Fibroblast of lung (primary cell): Measurements from ENCODE around the gene MRPS6. TPM values are rescaled to one million over a fixed set of nuclear protein-coding genes. Genes with fewer than 3 reads are reported as not detected.

Experiments used
- DNase-seq, 2 donors: peaks; one replicate each; pipeline versions ENCODE4 v3.0.0 to v3.0.0-alpha.2; 2010; ENCODE audit warnings: low read depth in 2 of 2
- H2AFZ ChIP-seq: 2 replicates; pipeline ENCODE4 v1.5.1; 2012; ENCODE audit warnings: low read length, control low read depth, inconsistent platforms
- H3K27ac ChIP-seq: 2 replicates; pipeline ENCODE4 v1.5.1; 2011; ENCODE audit warnings: low read length, control low read depth; ENCODE audit not compliant: insufficient read depth
- H3K27me3 ChIP-seq: 2 replicates; pipeline ENCODE4 v1.5.1; 2011; ENCODE audit warnings: mild to moderate bottlenecking, low read length; ENCODE audit not compliant: control insufficient read depth, insufficient read depth
- H3K36me3 ChIP-seq: 2 replicates; pipeline ENCODE4 v1.5.1; 2011; ENCODE audit warnings: low read length; ENCODE audit not compliant: control insufficient read depth, insufficient read depth
- H3K4me1 ChIP-seq: 2 replicates; pipeline ENCODE4 v1.5.1; 2011; ENCODE audit warnings: low read length; ENCODE audit not compliant: control insufficient read depth, insufficient read depth; ENCODE audit errors: extremely low read depth
- H3K4me2 ChIP-seq: 2 replicates; pipeline ENCODE4 v1.5.1; 2011; ENCODE audit warnings: low read length, control low read depth; ENCODE audit not compliant: insufficient read depth; ENCODE audit errors: extremely low read depth
- H3K4me3 ChIP-seq, 4 experiments: fragments of 200-600 bp in 1 of 4; sonication (generic) in 1 of 4; replicated peaks in 1 of 4; 2 replicates each; pipeline ENCODE4 v1.5.1; 2011 to 2016; ENCODE audit warnings: low read length in 4 of 4, low read depth in 3 of 4, mild to moderate bottlenecking in 3 of 4, control low read depth in 2 of 4, inconsistent platforms in 1 of 4, mixed read lengths in 1 of 4; ENCODE audit not compliant: insufficient read depth in 1 of 4; ENCODE audit errors: control extremely low read depth in 1 of 4
- H3K79me2 ChIP-seq: 2 replicates; pipeline ENCODE4 v1.5.1; 2012; ENCODE audit warnings: mild to moderate bottlenecking, low read length, inconsistent platforms; ENCODE audit not compliant: control insufficient read depth, insufficient read depth
- H3K9ac ChIP-seq: 2 replicates; pipeline ENCODE4 v1.5.1; 2011; ENCODE audit warnings: mild to moderate bottlenecking, low read length, control low read depth; ENCODE audit not compliant: insufficient read depth
- H3K9me3 ChIP-seq: 2 replicates; pipeline ENCODE4 v1.5.1; 2012; ENCODE audit warnings: low read depth, low read length; ENCODE audit not compliant: control insufficient read depth, insufficient read depth
- H4K20me1 ChIP-seq: 2 replicates; pipeline ENCODE4 v1.5.1; 2011; ENCODE audit warnings: low read length; ENCODE audit not compliant: control insufficient read depth, insufficient read depth; ENCODE audit errors: extremely low read depth
- EZH2 ChIP-seq: IDR thresholded peaks from 2 replicates; pipeline ENCODE4 v1.5.1; 2012; ENCODE audit warnings: low read length, control low read depth, mild to moderate bottlenecking; ENCODE audit errors: missing control alignments
- polyA plus RNA-seq, 2 donors: library from polyadenylated mRNA; depleted of rRNA in 1 of 2; stranded (reverse) in 1 of 2; unstranded in 1 of 2; fragments of >200 nt; gene quantifications; 2 replicates each; pipeline ENCODE4 v1.2.1, GENCODE V29; 2011 to 2012; ENCODE audit warnings: missing spikeins in 1 of 2
- total RNA-seq: library from RNA; depleted of rRNA; stranded (reverse); fragments of >200 nt; gene quantifications from 2 replicates; pipeline ENCODE4 v1.2.1, GENCODE V29; 2014
- TF ChIP-seq, protein P1 (sequence below), 2 donors: IDR thresholded peaks in 1 of 2; conservative IDR thresholded peaks in 1 of 2; 1 replicate in 1 of 2; 2 replicates in 1 of 2; pipeline ENCODE4 v1.5.1; 2011 to 2012; ENCODE audit warnings: low read length in 2 of 2, control low read depth in 1 of 2, inconsistent platforms in 1 of 2, low read depth in 1 of 2, mild to moderate bottlenecking in 1 of 2

MRPS6 gene
- total and polyA plus RNA-seq, 2 donors (not counting 1 experiment from before 2014, with no cell fraction given): 20.0 to 45.6 TPM

DNA sequence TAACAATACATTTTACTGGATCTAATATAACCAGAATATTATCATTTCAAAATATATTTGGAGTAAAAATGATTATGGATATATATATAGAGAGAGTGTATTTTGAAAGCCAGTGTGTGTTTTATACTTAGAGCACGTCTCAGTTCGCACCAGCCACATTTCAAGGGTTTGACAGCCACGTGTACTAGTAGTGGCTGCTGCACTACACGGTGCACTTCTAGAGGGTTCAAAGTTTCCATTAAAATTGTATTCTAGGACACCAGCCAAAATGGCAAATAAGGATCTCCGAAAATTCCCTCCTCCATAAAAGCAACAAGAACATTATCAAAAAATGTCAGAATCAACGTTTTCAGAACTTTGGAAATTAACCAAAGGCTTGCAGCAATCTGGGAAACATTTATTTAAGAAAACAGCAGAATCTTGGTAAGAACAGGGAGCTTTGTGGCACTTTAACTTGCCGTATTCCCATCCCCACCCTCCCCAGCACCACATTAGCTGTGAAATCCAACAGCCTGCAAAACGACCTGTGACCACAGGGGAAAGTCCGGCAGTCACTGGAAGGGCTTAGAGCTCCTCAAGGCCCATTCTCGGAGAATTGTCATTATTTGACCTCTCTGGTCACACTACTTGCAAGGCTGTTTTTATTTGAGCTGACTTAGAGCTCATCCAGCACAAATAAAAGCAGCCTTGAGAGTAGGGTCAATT, 33.5 kb upstream of the MRPS6 start:
- no peak for TF ChIP-seq EZH2
- TF ChIP-seq, protein P1, sequence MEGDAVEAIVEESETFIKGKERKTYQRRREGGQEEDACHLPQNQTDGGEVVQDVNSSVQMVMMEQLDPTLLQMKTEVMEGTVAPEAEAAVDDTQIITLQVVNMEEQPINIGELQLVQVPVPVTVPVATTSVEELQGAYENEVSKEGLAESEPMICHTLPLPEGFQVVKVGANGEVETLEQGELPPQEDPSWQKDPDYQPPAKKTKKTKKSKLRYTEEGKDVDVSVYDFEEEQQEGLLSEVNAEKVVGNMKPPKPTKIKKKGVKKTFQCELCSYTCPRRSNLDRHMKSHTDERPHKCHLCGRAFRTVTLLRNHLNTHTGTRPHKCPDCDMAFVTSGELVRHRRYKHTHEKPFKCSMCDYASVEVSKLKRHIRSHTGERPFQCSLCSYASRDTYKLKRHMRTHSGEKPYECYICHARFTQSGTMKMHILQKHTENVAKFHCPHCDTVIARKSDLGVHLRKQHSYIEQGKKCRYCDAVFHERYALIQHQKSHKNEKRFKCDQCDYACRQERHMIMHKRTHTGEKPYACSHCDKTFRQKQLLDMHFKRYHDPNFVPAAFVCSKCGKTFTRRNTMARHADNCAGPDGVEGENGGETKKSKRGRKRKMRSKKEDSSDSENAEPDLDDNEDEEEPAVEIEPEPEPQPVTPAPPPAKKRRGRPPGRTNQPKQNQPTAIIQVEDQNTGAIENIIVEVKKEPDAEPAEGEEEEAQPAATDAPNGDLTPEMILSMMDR (conservative IDR thresholded peaks at IDR 0.05 in 1 of 2, IDR thresholded peaks at IDR 0.05 in 1 of 2; ENCODE audit: low read depth in 1 of 2, low read length in 2 of 2): no peak
- Histone ChIP-seq H3K9me3 (no peaks in the 10 kb centered on the region), H3K4me2 (no peak overlapping the region), H3K4me1 (no peaks in the 10 kb centered on the region), H3K9ac (no peak overlapping the region), H3K36me3 (no peaks in the 10 kb centered on the region), H2AFZ (no peak overlapping the region), H3K4me3 (no peak overlapping the region), H4K20me1 (no peaks in the 10 kb centered on the region), H3K79me2 (no peaks in the 10 kb centered on the region), H3K27me3 (no peaks in the 10 kb centered on the region), H3K27ac (no peak overlapping the region)
- no peak for DNase-seq

GRCh38 chr21:34042735-34043134, 30.6 kb upstream of the MRPS6 start:
- Histone ChIP-seq H3K36me3 (no peaks in the 10 kb centered on the region), H3K4me3 (no peak overlapping the region), H3K27ac (no peak overlapping the region)

GRCh38 chr21:34043333-34043732, 30.0 kb upstream of the MRPS6 start:
- H3K4me1 ChIP-seq: no peaks in the 10 kb centered on the region
- H3K27me3 ChIP-seq: no peaks in the 10 kb centered on the region
- no peak overlapping the region for H3K9ac ChIP-seq
- no peaks in the 10 kb centered on the region for H3K9me3 ChIP-seq
- TF ChIP-seq, protein P1 (conservative IDR thresholded peaks at IDR 0.05 in 1 of 2, IDR thresholded peaks at IDR 0.05 in 1 of 2; ENCODE audit: low read depth in 1 of 2, low read length in 2 of 2): no peak
- no peak for TF ChIP-seq EZH2
- H3K4me2 ChIP-seq: no peak overlapping the region
- H3K79me2 ChIP-seq: no peaks in the 10 kb centered on the region
- no peaks in the 10 kb centered on the region for H3K36me3 ChIP-seq
- DNase-seq: no peak
- no peak overlapping the region for H3K27ac ChIP-seq
- no peak overlapping the region for H3K4me3 ChIP-seq
- no peaks in the 10 kb centered on the region for H4K20me1 ChIP-seq
- no peak overlapping the region for H2AFZ ChIP-seq

More at GRCh38 chr21:34042735-34043134, 30.6 kb upstream of the MRPS6 start:
- no peaks in the 10 kb centered on the region for H3K27me3 ChIP-seq
- H2AFZ ChIP-seq: no peak overlapping the region
- H3K4me2 ChIP-seq: no peak overlapping the region
- no peak overlapping the region for H3K9ac ChIP-seq
- TF ChIP-seq EZH2: no peak
- TF ChIP-seq, protein P1 (conservative IDR thresholded peaks at IDR 0.05 in 1 of 2, IDR thresholded peaks at IDR 0.05 in 1 of 2; ENCODE audit: low read depth in 1 of 2, low read length in 2 of 2): no peak
- H3K79me2 ChIP-seq: no peaks in the 10 kb centered on the region
- no peak for DNase-seq
- H3K4me1 ChIP-seq: no peaks in the 10 kb centered on the region
- H4K20me1 ChIP-seq: no peaks in the 10 kb centered on the region
- H3K9me3 ChIP-seq: no peaks in the 10 kb centered on the region
